HepG2 (cell line): ENCODE data around the gene NPAS2. TPM values are rescaled to one million over a fixed set of nuclear protein-coding genes. Genes with fewer than 3 reads are reported as not detected.

ENCODE experiments used
- ATAC-seq: fragments of 200-7000 bp; cut with Tn5 transposase; 3 replicates; pipeline ENCODE4 v1.9.1; 2020; ENCODE audit warnings: mild to moderate bottlenecking, moderate library complexity
- BruUV-seq: library from RNA; stranded (reverse); fragments of 400-500 nt; replicated peaks from 2 replicates; lab custom pipeline; 2021; lab: Mats Ljungman, UMichigan
- CTCF ChIA-PET: fragments of 300-600 bp; formaldehyde crosslinking; extraction: SDS; loops from one replicate; lab custom pipeline; 2021; ENCODE audit warnings: low total read pairs, inconsistent platforms, low intra/inter-chr PET ratio; lab: Yijun Ruan, JAX
- POLR2A ChIA-PET: fragments of 350-600 bp; sonication (Branson Sonifier 250); formaldehyde crosslinking; loops from one replicate; lab custom pipeline; 2020; ENCODE audit warnings: antibody characterized with exemption, inconsistent platforms; lab: Yijun Ruan, JAX
- DNase-seq: peaks from one replicate; pipeline ENCODE4 v3.0.0-alpha.2; 2015; ENCODE audit warnings: low spot score
- FAIRE-seq: peaks from 3 replicates; lab custom pipeline; 2011; peaks lifted over from hg19 to GRCh38; lab: Jason Lieb, UNC
- H2AFZ ChIP-seq: one replicate; pipeline ENCODE4 v1.6.1; 2011; ENCODE audit warnings: low read length, inconsistent platforms
- H3K27ac ChIP-seq: fragments of 300-600 bp; 3 replicates; pipeline ENCODE4 v1.8.0; 2011; ENCODE audit warnings: mixed run types, mild to moderate bottlenecking, mixed read lengths, low read length, inconsistent platforms; ENCODE audit not compliant: insufficient read depth; ENCODE audit errors: extremely low read length
- H3K27me3 ChIP-seq, 2 experiments: fragments of 200-600 bp in 1 of 2; 2 replicates in 1 of 2; 3 replicates in 1 of 2; pipeline versions ENCODE4 v1.6.0 to v1.8.0; 2011; ENCODE audit warnings: low read length in 2 of 2, mild to moderate bottlenecking in 2 of 2, moderate library complexity in 2 of 2, inconsistent platforms in 1 of 2; ENCODE audit not compliant: insufficient read depth in 2 of 2, control insufficient read depth in 1 of 2
- H3K36me3 ChIP-seq, 2 experiments: fragments of 200-600 bp in 1 of 2; replicated peaks in 1 of 2; 2 replicates in 1 of 2; 3 replicates in 1 of 2; pipeline versions ENCODE4 v1.5.1 to v1.8.0; 2011; ENCODE audit warnings: low read length in 2 of 2, inconsistent platforms in 1 of 2; ENCODE audit not compliant: insufficient read depth in 2 of 2, control insufficient read depth in 1 of 2
- H3K4me1 ChIP-seq: 2 replicates; pipeline ENCODE4 v1.5.1; 2012; ENCODE audit warnings: low read length, inconsistent platforms; ENCODE audit not compliant: insufficient read depth
- H3K4me2 ChIP-seq: 2 replicates; pipeline ENCODE4 v1.6.0; 2011; ENCODE audit warnings: low read depth, low read length, inconsistent platforms
- H3K4me3 ChIP-seq, 3 experiments: fragments of 200-600 bp in 1 of 3; sonication (generic), shearing (Covaris generic) in 1 of 3; replicated peaks in 1 of 3; 2 replicates each; pipeline ENCODE4 v1.5.1; 2011 to 2016; ENCODE audit warnings: low read length in 3 of 3, inconsistent platforms in 2 of 3, low read depth in 2 of 3, mild to moderate bottlenecking in 2 of 3, control low read depth in 1 of 3, mixed read lengths in 1 of 3; ENCODE audit not compliant: insufficient read depth in 1 of 3
- H3K79me2 ChIP-seq: one replicate; pipeline ENCODE4 v1.6.1; 2011; ENCODE audit warnings: low read length, inconsistent platforms; ENCODE audit not compliant: insufficient read depth
- H3K9ac ChIP-seq: 2 replicates; pipeline ENCODE4 v1.6.0; 2011; ENCODE audit warnings: mild to moderate bottlenecking, low read depth, low read length, inconsistent platforms; ENCODE audit not compliant: insufficient read depth
- H3K9me3 ChIP-seq: 2 replicates; pipeline ENCODE4 v1.5.1; 2012; ENCODE audit warnings: mild to moderate bottlenecking, low read length
- H4K20me1 ChIP-seq: 2 replicates; pipeline ENCODE4 v1.6.0; 2011; ENCODE audit warnings: inconsistent platforms, mild to moderate bottlenecking, low read length, moderate library complexity; ENCODE audit not compliant: insufficient read depth
- FOXK2 ChIP-seq: fragments of 450-650 bp; IDR thresholded peaks from 2 replicates; pipeline ENCODE4 v1.6.1; 2016
- GTF2F1 ChIP-seq: fragments of 150-350 bp; IDR thresholded peaks from 2 replicates; pipeline ENCODE4 v1.6.1; 2014; ENCODE audit warnings: low read length
- NFRKB ChIP-seq: fragments of 450-650 bp; IDR thresholded peaks from 2 replicates; pipeline ENCODE4 v1.6.1; 2017
- PHB2 ChIP-seq: fragments of 450-650 bp; IDR thresholded peaks from 2 replicates; pipeline ENCODE4 v1.6.1; 2018; ENCODE audit not compliant: partially characterized antibody
- POLR2AphosphoS2 ChIP-seq: IDR thresholded peaks from 2 replicates; pipeline ENCODE4 v1.6.1; 2011; ENCODE audit warnings: low read depth, low read length, improper control_type of control experiment
- POLR2G ChIP-seq: fragments of 200-400 bp; formaldehyde crosslinking; IDR thresholded peaks from 2 replicates; pipeline ENCODE4 v1.6.1; 2018; ENCODE audit warnings: mild to moderate bottlenecking, low read depth, low read length, moderate library complexity
- SSRP1 ChIP-seq: IDR thresholded peaks from 2 replicates; pipeline ENCODE4 v1.6.1; 2016; ENCODE audit warnings: control low read depth
- ZNF30 ChIP-seq: sonication (generic); formaldehyde crosslinking; IDR thresholded peaks from 2 replicates; pipeline ENCODE4 v1.5.0; 2020; ENCODE audit warnings: mild to moderate bottlenecking, missing genetic modification reagents
- ZNF382 ChIP-seq: sonication (generic); formaldehyde crosslinking; IDR thresholded peaks from 2 replicates; pipeline ENCODE4 v1.5.0; 2020; ENCODE audit warnings: missing genetic modification reagents, mild to moderate bottlenecking, borderline replicate concordance
- WGBS: methylation state at CpG from one replicate; pipeline ENCODE4 v1.1.6; 2017; ENCODE audit warnings: low lambda C conversion rate; 5-methylcytosine and 5-hydroxymethylcytosine counted together
- in situ Hi-C: cut with HindIII; loops from 2 replicates; pipeline ENCODE4 v1.10.0; 2017; ENCODE audit warnings: low pct_unique_long_range_greater_than_20kb; ENCODE audit not compliant: extremely low pct_ligation_motif_present
- intact Hi-C: fragments of 100-400 bp; cut with micrococcal nuclease; formaldehyde crosslinking; loops from one replicate; pipeline ENCODE4 v1.10.0; 2022; ENCODE audit not compliant: unreplicated experiment
- polyA plus RNA-seq, 8 experiments: library from polyadenylated mRNA; depleted of rRNA in 3 of 8; stranded (reverse) in 7 of 8; unstranded in 1 of 8; fragments of >200 nt; fragmentation: Illumina TruSeq in 4 of 8; extraction: Trizol in 4 of 8; gene quantifications; 2 replicates each; pipeline versions ENCODE4 v1.2.1 to v1.2.3, GENCODE V29; 2011 to 2016; ENCODE audit warnings: low read depth in 4 of 8, missing spikeins in 1 of 8, mixed read lengths in 1 of 8; ENCODE audit not compliant: insufficient read depth in 1 of 8
- total RNA-seq, 5 experiments: library from RNA; depleted of rRNA; stranded (reverse); fragments of >200 nt; fragmentation: Illumina TruSeq; extraction: Trizol; gene quantifications; 2 replicates each; pipeline ENCODE4 v1.2.3, GENCODE V29; 2016; ENCODE audit warnings: low read depth in 1 of 5

Gene NPAS2
- total and polyA plus RNA-seq, 2 of the 13 experiments (the other 11 are each of a cell fraction or from before 2014, with no cell fraction given): 14.8 to 37.5 TPM

- in situ Hi-C loops (no loop called here), intact Hi-C loops (no loop called here)
- Histone ChIP-seq H3K4me1 (peaks cover 35% of the 10 kb centered on the region), H3K79me2 (peaks cover 74% of the 10 kb centered on the region), H3K36me3 (0 out of 5 replicates have a peak, but pooled peaks cover 0 to 5% of the 10 kb centered on the region in 2 experiments), H2AFZ (no peak overlapping the region)
- no TSS peak for BruUV-seq
- POLR2A ChIA-PET: interaction anchor here (1.0 to 1.2 kb wide), 2 partner anchors 15 to 48 kb away, joined by 3 read pairs; no protein-coding TSS in a partner anchor
- DNase-seq: no peak
- TF ChIP-seq PHB2 (no peak), POLR2G (peak; percentile 19; the same call in 1 of the 2 replicates)
- TF ChIP-seq, all 625 proteins: peak for 1
- Histone ChIP-seq H3K27me3 (no peaks in the 10 kb centered on the region), H4K20me1 (peaks cover 3% of the 10 kb centered on the region; the same call in 1 of the 2 replicates), H3K4me2 (no peak overlapping the region), H3K9me3 (no peaks in the 10 kb centered on the region), H3K27ac (no peak overlapping the region), H3K4me3 (no peak overlapping the region), H3K9ac (no peak overlapping the region)
- FAIRE-seq (no peak), ATAC-seq (no peak)
- CTCF ChIA-PET: no interaction called here
- 93% methylated on average over 3 of the region's 3 CpGs for WGBS
Measured at GRCh38 chr2:100855606-100856005, 35.7 kb downstream of the NPAS2 start.

GRCh38 chr2:100856732-100857131, 36.8 kb downstream of the NPAS2 start:
- no peak overlapping the region for H2AFZ ChIP-seq
- ATAC-seq (no peak), DNase-seq (no peak), FAIRE-seq (no peak)
- ChIA-PET CTCF (no interaction called here), POLR2A (interaction anchor here (1.2 kb wide), 1 partner anchor 14 kb away, joined by 3 read pairs; no protein-coding TSS in a partner anchor)
- H3K27ac ChIP-seq: no peak overlapping the region
- WGBS: 89% methylated on average over 8 of the region's 8 CpGs
- no TSS peak for BruUV-seq
- H3K4me3 ChIP-seq: no peak overlapping the region
- H3K9ac ChIP-seq: no peak overlapping the region
- peaks cover 44% of the 10 kb centered on the region for H3K4me1 ChIP-seq
- H3K4me2 ChIP-seq: no peak overlapping the region
- no peaks in the 10 kb centered on the region for H3K27me3 ChIP-seq
- H3K36me3 ChIP-seq: 0 out of 5 replicates have a peak, but pooled peaks cover 0 to 5% of the 10 kb centered on the region in 2 experiments
- TF ChIP-seq ZNF382 (CRISPR knock-in tag): no peak
- TF ChIP-seq POLR2AphosphoS2: no peak
- no peak for TF ChIP-seq SSRP1 (CRISPR knock-in tag)
- TF ChIP-seq GTF2F1: no peak
- no peak for TF ChIP-seq ZNF30 (CRISPR knock-in tag)
- no peak for TF ChIP-seq NFRKB
- TF ChIP-seq FOXK2: no peak
- in situ Hi-C loops (no loop called here), intact Hi-C loops (no loop called here)
- H4K20me1 ChIP-seq: peaks cover 8% of the 10 kb centered on the region; the same call in 1 of the 2 replicates
- H3K9me3 ChIP-seq: no peaks in the 10 kb centered on the region
- peaks cover 75% of the 10 kb centered on the region for H3K79me2 ChIP-seq
